ENCODE data around the gene SEC23IP. TPM values are rescaled to one million over a fixed set of nuclear protein-coding genes. Genes with fewer than 3 reads are reported as not detected.
"Not testable (repeated sequence)": the region's sequence is repeated elsewhere in the genome, so short reads cannot be mapped to it uniquely, and the experiment has no call there.

Gene SEC23IP
- total RNA-seq, 2 donors from 2014 or later: 37.7 to 75.2 TPM

DNA sequence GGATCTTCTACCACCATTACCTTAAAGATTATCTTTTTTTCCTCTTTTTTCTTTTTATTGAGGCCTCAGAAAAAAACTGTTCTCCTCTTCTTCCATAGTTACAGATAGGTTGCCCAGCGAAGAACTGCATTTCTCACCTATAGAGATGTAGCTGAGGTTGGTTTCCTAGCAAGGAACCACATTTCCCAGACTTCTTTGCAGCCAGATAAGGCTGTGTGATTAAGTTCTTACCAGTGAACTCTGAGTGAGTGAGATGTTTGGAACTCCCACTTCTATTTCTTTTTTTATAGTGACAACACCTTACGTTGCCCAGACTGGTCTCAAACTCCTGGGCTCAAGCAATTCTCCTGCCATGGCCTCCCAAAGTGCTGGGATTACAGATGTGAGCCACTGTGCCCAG lies 14.0 kb upstream of the SEC23IP start:
- intact Hi-C loops (cut with DNase I): no loop called here
- Histone ChIP-seq H3K27ac (no peak overlapping the region), H3K27me3 (replicated peaks; ENCODE audit: insufficient read depth) (no peaks in the 10 kb centered on the region), H3K4me3 (no peak overlapping the region), H3K4me1 (replicated peaks) (no peaks in the 10 kb centered on the region), H3K9me3 (no peaks in the 10 kb centered on the region), H3K36me3 (no peaks in the 10 kb centered on the region)
- WGBS: 82% methylated on average over 2 of the region's 2 CpGs
- TF ChIP-seq, protein P1, sequence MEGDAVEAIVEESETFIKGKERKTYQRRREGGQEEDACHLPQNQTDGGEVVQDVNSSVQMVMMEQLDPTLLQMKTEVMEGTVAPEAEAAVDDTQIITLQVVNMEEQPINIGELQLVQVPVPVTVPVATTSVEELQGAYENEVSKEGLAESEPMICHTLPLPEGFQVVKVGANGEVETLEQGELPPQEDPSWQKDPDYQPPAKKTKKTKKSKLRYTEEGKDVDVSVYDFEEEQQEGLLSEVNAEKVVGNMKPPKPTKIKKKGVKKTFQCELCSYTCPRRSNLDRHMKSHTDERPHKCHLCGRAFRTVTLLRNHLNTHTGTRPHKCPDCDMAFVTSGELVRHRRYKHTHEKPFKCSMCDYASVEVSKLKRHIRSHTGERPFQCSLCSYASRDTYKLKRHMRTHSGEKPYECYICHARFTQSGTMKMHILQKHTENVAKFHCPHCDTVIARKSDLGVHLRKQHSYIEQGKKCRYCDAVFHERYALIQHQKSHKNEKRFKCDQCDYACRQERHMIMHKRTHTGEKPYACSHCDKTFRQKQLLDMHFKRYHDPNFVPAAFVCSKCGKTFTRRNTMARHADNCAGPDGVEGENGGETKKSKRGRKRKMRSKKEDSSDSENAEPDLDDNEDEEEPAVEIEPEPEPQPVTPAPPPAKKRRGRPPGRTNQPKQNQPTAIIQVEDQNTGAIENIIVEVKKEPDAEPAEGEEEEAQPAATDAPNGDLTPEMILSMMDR (IDR thresholded peaks at IDR 0.05): no peak
- TF ChIP-seq POLR2A (IDR thresholded peaks at IDR 0.05) (no peak), POLR2AphosphoS5 (IDR thresholded peaks at IDR 0.05) (no peak)
- DNase-seq (ENCODE audit: low spot score): no peak

DNA sequence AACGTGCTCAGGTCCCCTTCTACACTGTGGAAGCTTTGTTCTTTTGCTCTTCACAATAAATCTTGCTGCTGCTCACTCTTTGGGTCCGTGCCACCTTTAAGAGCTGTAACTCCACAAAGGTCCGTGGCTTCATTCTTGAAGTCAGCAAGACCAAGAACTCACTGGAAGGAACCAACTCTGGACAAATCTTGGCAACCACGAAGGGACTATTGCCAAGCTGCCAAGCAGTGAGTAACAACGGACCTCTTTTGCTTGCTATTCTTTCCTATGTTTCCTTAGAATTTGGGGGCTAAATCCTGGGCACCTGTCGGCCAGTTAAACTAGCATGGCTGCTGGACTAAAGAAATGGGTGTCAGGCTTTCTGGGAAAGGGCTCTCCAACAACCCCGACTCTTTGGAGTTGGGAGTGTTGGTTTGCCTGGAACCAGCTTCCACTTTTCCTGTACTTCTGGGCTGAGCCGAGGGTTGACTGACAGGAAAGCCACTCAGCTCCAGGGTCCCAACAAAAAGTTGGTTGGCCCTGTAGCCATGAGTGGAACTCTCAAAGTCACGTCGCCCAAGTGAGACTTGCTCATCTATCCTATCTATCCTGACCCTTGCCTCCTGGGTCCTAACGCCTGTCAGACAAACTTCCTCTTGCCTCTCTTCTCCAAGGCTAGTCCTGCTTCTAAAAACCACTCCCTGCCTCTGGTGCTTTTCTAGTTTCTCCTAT lies 8.5 kb upstream of the SEC23IP start:
- DNase-seq (ENCODE audit: low spot score): not testable (repeated sequence)

DNA sequence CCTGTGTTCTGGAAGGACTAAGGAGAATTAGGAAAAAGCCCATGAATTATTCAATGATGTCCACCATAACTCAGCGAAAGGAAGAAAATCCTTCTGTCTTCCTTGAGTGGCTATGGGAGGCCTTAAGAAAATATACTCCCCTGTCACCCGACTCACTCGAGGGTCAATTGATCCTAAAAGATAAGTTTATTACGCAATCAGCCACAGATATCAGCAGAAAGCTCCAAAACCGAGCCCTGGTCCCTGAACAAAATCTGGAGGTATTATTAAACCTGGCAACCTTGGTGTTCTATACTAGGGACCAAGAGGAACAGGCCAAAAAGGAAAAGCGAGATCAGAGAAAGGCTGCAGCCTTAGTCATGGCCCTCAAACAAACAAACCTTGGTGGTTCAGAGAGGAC lies 6.5 kb upstream of the SEC23IP start:
- H3K4me1 ChIP-seq (replicated peaks); H3K27ac ChIP-seq; intact Hi-C loops (cut with DNase I); H3K4me3 ChIP-seq; H3K9me3 ChIP-seq; DNase-seq (ENCODE audit: low spot score); H3K27me3 ChIP-seq (replicated peaks; ENCODE audit: insufficient read depth); H3K36me3 ChIP-seq: not testable (repeated sequence)
- WGBS: 81% methylated on average over 6 of the region's 6 CpGs

More for the DNA sequence above, 8.5 kb upstream of the SEC23IP start:
- H3K4me3 ChIP-seq; H3K27ac ChIP-seq; H3K36me3 ChIP-seq; intact Hi-C loops (cut with DNase I); H3K9me3 ChIP-seq; H3K27me3 ChIP-seq (replicated peaks; ENCODE audit: insufficient read depth); H3K4me1 ChIP-seq (replicated peaks): not testable (repeated sequence)
- 58% methylated on average over 11 of the region's 11 CpGs for WGBS

DNA sequence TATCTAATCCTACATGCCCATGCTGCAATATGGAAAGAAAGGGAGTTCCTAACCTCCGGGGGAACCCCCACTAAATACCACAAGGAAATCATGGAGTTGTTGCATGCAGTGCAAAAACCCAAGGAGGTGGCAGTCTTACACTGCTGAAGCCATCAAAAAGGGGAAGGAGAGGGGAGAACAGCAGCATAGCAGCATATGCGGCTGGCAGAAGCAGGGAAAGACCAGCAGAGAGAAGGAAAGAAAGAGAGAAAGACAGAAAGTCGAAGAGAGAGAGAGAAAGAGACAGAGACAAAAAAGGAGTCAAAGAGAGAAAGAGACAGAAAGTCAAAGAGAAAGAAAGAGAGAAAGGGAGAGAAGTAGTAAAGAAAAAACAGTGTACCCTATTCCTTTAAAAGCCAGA lies 3.8 kb upstream of the SEC23IP start:
- H3K27ac ChIP-seq; H3K36me3 ChIP-seq; H3K27me3 ChIP-seq (replicated peaks; ENCODE audit: insufficient read depth); H3K9me3 ChIP-seq; H3K4me3 ChIP-seq; DNase-seq (ENCODE audit: low spot score); H3K4me1 ChIP-seq (replicated peaks); intact Hi-C loops (cut with DNase I): not testable (repeated sequence)
- WGBS: 73% methylated on average over 3 of the region's 3 CpGs

DNA sequence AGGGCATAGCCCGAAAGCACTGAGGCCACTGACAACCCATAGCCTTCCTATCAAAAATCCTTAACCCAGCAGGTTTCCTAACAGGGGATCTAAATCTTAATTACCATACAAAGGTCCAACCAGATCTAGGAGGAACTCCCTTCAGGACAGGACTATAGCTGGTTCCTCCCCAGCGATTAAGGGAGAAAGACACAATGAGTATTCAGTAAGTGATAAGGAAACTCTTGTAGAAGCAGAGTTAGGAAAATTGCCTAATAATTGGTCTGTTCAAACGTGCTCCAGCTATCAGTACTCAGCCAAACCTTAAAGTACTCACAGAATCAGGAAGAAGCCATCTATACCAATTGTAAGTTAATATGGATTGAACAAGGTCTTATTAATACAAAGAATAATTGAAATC lies 3.3 kb upstream of the SEC23IP start:
- H3K27me3 ChIP-seq (replicated peaks; ENCODE audit: insufficient read depth); H3K36me3 ChIP-seq; H3K27ac ChIP-seq; DNase-seq (ENCODE audit: low spot score); H3K4me3 ChIP-seq; intact Hi-C loops (cut with DNase I); H3K4me1 ChIP-seq (replicated peaks); H3K9me3 ChIP-seq: not testable (repeated sequence)
- WGBS: 55% methylated on average over 3 of the region's 3 CpGs

DNA sequence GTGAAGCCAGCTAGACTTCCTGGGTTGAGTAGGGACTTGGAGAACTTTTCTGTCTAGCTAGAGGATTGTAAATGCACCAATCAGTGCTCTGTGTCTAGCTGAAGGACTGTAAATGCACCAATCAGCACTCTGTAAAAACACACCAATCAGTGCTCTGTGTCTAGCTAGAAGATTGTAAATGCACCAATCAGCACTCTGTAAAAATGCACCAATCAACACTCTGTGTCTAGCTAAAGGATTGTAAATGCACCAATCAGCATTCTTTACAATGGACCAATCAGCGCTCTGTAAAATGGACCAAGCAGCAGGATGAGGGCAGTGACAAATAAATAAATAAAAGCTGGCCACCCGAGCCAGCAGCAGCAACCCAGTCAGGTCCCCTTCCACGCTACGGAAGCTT lies 2.2 kb upstream of the SEC23IP start:
- H3K27me3 ChIP-seq (replicated peaks; ENCODE audit: insufficient read depth); H3K27ac ChIP-seq; H3K4me1 ChIP-seq (replicated peaks); H3K4me3 ChIP-seq; intact Hi-C loops (cut with DNase I); H3K36me3 ChIP-seq; DNase-seq (ENCODE audit: low spot score); H3K9me3 ChIP-seq: not testable (repeated sequence)
- WGBS: 87% methylated on average over 4 of the region's 4 CpGs

DNA sequence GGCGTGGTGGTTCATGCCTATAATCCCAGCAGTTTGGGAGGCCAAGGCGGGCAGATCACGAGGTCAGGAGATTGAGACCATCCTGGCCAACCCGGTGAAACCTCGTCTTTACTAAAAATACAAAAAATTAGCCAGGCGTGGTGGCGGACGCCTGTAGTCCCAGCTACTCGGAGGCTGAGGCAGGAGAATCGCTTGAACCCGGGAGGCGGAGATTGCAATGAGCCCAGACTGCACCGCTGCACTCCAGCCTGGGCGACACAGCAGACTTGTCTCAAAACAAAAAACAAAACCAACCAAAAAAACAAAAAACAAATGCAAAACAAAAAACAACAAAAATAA lies 712 bp upstream of the SEC23IP start:
- DNase-seq (ENCODE audit: low spot score); H3K9me3 ChIP-seq; H3K36me3 ChIP-seq; intact Hi-C loops (cut with DNase I); H3K27me3 ChIP-seq (replicated peaks; ENCODE audit: insufficient read depth): not testable (repeated sequence)
- 61% methylated on average over 14 of the region's 14 CpGs for WGBS
- Histone ChIP-seq H3K4me1 (replicated peaks) (peaks cover 17% of the 10 kb centered on the region), H3K27ac (peak overlapping the region; percentile 76 to 81), H3K4me3 (peak overlapping the region; percentile 58 to 60)

DNA sequence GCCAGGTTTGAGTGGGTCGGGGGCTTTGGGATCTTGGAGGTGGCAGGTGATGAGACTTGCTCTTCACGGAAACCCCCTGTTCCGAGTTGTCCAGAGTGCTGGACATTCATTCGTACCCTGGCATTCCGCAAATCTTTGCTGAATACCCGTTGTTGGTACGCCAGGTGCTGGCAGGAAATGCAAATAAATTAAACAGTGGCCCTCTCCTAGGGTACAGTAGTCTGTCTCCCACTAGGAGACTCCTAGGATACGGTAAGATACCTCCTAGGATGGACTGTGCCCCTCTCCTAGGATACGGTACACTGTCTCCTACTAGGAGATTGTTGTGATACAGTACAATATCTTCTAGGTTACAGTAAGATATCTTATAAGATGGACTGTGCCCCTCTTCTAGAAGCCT lies 544 bp downstream of the SEC23IP start:
- H3K4me1 ChIP-seq (replicated peaks): peaks cover 17% of the 10 kb centered on the region
- peak overlapping the region; percentile 76 to 81 for H3K27ac ChIP-seq
- 1% methylated on average over 9 of the region's 9 CpGs for whole genome bisulfite sequencing

More for the DNA sequence above, 544 bp downstream of the SEC23IP start:
- Histone ChIP-seq H3K4me3 (peak overlapping the region; percentile 58 to 60), H3K27me3 (replicated peaks; ENCODE audit: insufficient read depth) (no peaks in the 10 kb centered on the region), H3K9me3 (no peaks in the 10 kb centered on the region), H3K36me3 (no peaks in the 10 kb centered on the region)
- TF ChIP-seq, protein P1 (IDR thresholded peaks at IDR 0.05): no peak
- no peak for TF ChIP-seq POLR2A (IDR thresholded peaks at IDR 0.05)
- TF ChIP-seq POLR2AphosphoS5 (IDR thresholded peaks at IDR 0.05): no peak
- intact Hi-C loops (cut with DNase I): no loop called here
- DNase-seq (ENCODE audit: low spot score): no peak

All from prostate gland (tissue), 2 donors.